HEK293T (cell line): Measurements from ENCODE around the gene BRAF.

ENCODE experiments used
- ARNT ChIP-seq: fragments of 450-650 bp; IDR thresholded peaks from 2 replicates; pipeline ENCODE4 v1.6.1; 2017; ENCODE audit warnings: mild to moderate bottlenecking
- CTBP1 ChIP-seq: fragments of 450-650 bp; IDR thresholded peaks from 2 replicates; pipeline ENCODE4 v1.6.1; 2016; ENCODE audit warnings: borderline replicate concordance
- FOXK2 ChIP-seq: fragments of 450-650 bp; IDR thresholded peaks from 2 replicates; pipeline ENCODE4 v1.6.1; 2016; ENCODE audit warnings: mild to moderate bottlenecking
- FOXM1 ChIP-seq: fragments of 450-650 bp; IDR thresholded peaks from 2 replicates; pipeline ENCODE4 v1.6.1; 2017; ENCODE audit warnings: mild to moderate bottlenecking, borderline replicate concordance
- L3MBTL2 ChIP-seq: fragments of 450-650 bp; conservative IDR thresholded peaks from 2 replicates; pipeline ENCODE4 v1.6.1; 2016; ENCODE audit warnings: mild to moderate bottlenecking
- SP1 ChIP-seq: fragments of 450-650 bp; IDR thresholded peaks from 2 replicates; pipeline ENCODE4 v1.6.1; 2017
- TF ChIP-seq, protein P1 (sequence below): fragments of 450-650 bp; IDR thresholded peaks from 2 replicates; pipeline ENCODE4 v1.6.1; 2016

DNA sequence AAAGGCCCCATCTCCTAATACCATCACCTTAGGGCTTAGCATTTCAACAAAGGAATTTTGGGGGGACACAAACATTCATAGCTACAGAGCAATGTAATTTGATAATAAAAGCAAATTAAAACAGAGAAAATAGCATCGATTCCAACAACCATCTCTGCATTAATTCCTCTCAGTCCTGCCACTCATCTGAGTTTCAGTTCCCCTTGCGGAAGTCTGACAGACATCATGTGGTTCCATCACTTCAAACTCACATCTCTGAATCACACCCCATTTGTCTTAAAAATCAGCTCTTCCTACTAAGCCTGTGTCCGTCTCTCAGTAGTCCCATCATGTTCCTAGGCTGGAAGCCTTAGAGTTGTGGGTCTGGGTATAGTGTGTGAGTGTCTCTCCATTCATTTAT lies 248.4 kb downstream of the BRAF start:
- no peak for TF ChIP-seq SP1
- no peak for TF ChIP-seq CTBP1
- no peak for TF ChIP-seq FOXM1
- no peak for TF ChIP-seq ARNT
- TF ChIP-seq FOXK2: no peak
- no peak for TF ChIP-seq L3MBTL2
- TF ChIP-seq, protein P1, sequence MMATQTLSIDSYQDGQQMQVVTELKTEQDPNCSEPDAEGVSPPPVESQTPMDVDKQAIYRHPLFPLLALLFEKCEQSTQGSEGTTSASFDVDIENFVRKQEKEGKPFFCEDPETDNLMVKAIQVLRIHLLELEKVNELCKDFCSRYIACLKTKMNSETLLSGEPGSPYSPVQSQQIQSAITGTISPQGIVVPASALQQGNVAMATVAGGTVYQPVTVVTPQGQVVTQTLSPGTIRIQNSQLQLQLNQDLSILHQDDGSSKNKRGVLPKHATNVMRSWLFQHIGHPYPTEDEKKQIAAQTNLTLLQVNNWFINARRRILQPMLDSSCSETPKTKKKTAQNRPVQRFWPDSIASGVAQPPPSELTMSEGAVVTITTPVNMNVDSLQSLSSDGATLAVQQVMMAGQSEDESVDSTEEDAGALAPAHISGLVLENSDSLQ: no peak
